K562 (cell line): ENCODE measurements around the gene PSMB2.

Experiments used
- MAX ChIP-seq: sonication (generic); formaldehyde crosslinking; IDR thresholded peaks from 2 replicates; pipeline ENCODE4 v1.9.0; 2022; ENCODE audit warnings: mild to moderate bottlenecking, missing genetic modification reagents
- SRF ChIP-seq, 2 experiments: fragments of 250-450, 450-650 bp in 1 of 2; sonication (Bioruptor Pico) in 1 of 2; sonication (generic) in 1 of 2; formaldehyde crosslinking; IDR thresholded peaks; 2 replicates each; pipeline versions ENCODE4 v1.5.0 to v1.5.1; 2020 to 2022; ENCODE audit warnings: mild to moderate bottlenecking in 1 of 2, missing genetic modification reagents in 1 of 2
- TF ChIP-seq, protein P1 (sequence below): sonication (generic); formaldehyde crosslinking; IDR thresholded peaks from 2 replicates; pipeline ENCODE4 v1.5.0; 2020; ENCODE audit warnings: missing genetic modification reagents
- TF ChIP-seq, protein P2 (sequence below), 3 experiments: IDR thresholded peaks in 2 of 3; conservative IDR thresholded peaks in 1 of 3; 2 replicates each; pipeline ENCODE4 v1.5.1; 2011 to 2012; ENCODE audit warnings: low read length in 3 of 3, mild to moderate bottlenecking in 3 of 3, control low read depth in 2 of 3, improper control_type of control experiment in 1 of 3, inconsistent platforms in 1 of 3, low read depth in 1 of 3, mixed read lengths in 1 of 3, moderate library complexity in 1 of 3; ENCODE audit not compliant: insufficient read depth in 2 of 3

GRCh38 chr1:35561972-35562680 is 79.2 kb downstream of the PSMB2 start:
- TF ChIP-seq, protein P1, sequence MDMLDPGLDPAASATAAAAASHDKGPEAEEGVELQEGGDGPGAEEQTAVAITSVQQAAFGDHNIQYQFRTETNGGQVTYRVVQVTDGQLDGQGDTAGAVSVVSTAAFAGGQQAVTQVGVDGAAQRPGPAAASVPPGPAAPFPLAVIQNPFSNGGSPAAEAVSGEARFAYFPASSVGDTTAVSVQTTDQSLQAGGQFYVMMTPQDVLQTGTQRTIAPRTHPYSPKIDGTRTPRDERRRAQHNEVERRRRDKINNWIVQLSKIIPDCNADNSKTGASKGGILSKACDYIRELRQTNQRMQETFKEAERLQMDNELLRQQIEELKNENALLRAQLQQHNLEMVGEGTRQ (CRISPR knock-in tag) = no peak
- TF ChIP-seq SRF (CRISPR knock-in tag; IDR thresholded peaks at IDR 0.05) (no peak), MAX (CRISPR knock-in tag) (no peak)
- TF ChIP-seq, protein P2, sequence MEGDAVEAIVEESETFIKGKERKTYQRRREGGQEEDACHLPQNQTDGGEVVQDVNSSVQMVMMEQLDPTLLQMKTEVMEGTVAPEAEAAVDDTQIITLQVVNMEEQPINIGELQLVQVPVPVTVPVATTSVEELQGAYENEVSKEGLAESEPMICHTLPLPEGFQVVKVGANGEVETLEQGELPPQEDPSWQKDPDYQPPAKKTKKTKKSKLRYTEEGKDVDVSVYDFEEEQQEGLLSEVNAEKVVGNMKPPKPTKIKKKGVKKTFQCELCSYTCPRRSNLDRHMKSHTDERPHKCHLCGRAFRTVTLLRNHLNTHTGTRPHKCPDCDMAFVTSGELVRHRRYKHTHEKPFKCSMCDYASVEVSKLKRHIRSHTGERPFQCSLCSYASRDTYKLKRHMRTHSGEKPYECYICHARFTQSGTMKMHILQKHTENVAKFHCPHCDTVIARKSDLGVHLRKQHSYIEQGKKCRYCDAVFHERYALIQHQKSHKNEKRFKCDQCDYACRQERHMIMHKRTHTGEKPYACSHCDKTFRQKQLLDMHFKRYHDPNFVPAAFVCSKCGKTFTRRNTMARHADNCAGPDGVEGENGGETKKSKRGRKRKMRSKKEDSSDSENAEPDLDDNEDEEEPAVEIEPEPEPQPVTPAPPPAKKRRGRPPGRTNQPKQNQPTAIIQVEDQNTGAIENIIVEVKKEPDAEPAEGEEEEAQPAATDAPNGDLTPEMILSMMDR (IDR thresholded peaks at IDR 0.05 in 2 of 3, conservative IDR thresholded peaks at IDR 0.05 in 1 of 3; ENCODE audit: insufficient read depth in 2 of 3, low read depth in 1 of 3, low read length in 3 of 3) = no peak
